PC-3 (cell line): Measurements from ENCODE around the gene KYAT1. TPM values are rescaled to one million over a fixed set of nuclear protein-coding genes. Genes with fewer than 3 reads are reported as not detected.

Source experiments
- ATAC-seq: fragments of 200-7000 bp; cut with Tn5 transposase; 2 replicates; pipeline ENCODE4 v1.9.1; 2020; ENCODE audit warnings: mild to moderate bottlenecking, moderate library complexity
- BruUV-seq: library from RNA; stranded (reverse); fragments of 400-500 nt; replicated peaks from 2 replicates; lab custom pipeline; 2021; lab: Mats Ljungman, UMichigan
- CTCF ChIA-PET: fragments of 300-600 bp; sonication (Branson Sonifier 250); formaldehyde crosslinking; loops from one replicate; lab custom pipeline; 2022; ENCODE audit warnings: antibody characterized with exemption; lab: Charles Lee
- POLR2A ChIA-PET: fragments of 300-600 bp; sonication (Branson Sonifier 250); formaldehyde crosslinking; loops from one replicate; lab custom pipeline; 2022; ENCODE audit warnings: antibody characterized with exemption; ENCODE audit not compliant: unreplicated experiment; lab: Charles Lee
- DNase-seq: peaks from one replicate; pipeline ENCODE4 v3.0.0-alpha.2; 2015
- H2AFZ ChIP-seq: fragments of 300-600 bp; sonication (generic); 2 replicates; pipeline ENCODE4 v1.6.0; 2016; ENCODE audit warnings: antibody characterized with exemption, low read length
- H3F3A ChIP-seq: fragments of 300-600 bp; sonication (generic); one replicate; pipeline ENCODE4 v1.6.0; 2017; ENCODE audit warnings: antibody characterized with exemption, low read length, control low read depth, mild to moderate bottlenecking; ENCODE audit not compliant: unreplicated experiment
- H3K27ac ChIP-seq: fragments of 300-600 bp; sonication (generic); 2 replicates; pipeline ENCODE4 v1.5.1; 2016; ENCODE audit warnings: mild to moderate bottlenecking, low read length
- H3K27me3 ChIP-seq: fragments of 300-600 bp; sonication (generic); 2 replicates; pipeline ENCODE4 v1.6.1; 2016; ENCODE audit warnings: low read length, mixed read lengths
- H3K36me3 ChIP-seq: fragments of 300-600 bp; sonication (generic); 2 replicates; pipeline ENCODE4 v1.6.1; 2016; ENCODE audit warnings: low read depth, mixed run types, low read length, mixed read lengths
- H3K4me1 ChIP-seq: fragments of 300-600 bp; sonication (generic); 2 replicates; pipeline ENCODE4 v1.5.1; 2016; ENCODE audit warnings: low read length; ENCODE audit not compliant: insufficient read depth
- H3K4me2 ChIP-seq: fragments of 300-600 bp; sonication (generic); 2 replicates; pipeline ENCODE4 v1.6.0; 2016; ENCODE audit warnings: low read length
- H3K4me3 ChIP-seq: fragments of 300-600 bp; sonication (generic); 2 replicates; pipeline ENCODE4 v1.5.1; 2016; ENCODE audit warnings: mild to moderate bottlenecking, low read length, mixed read lengths
- H3K79me2 ChIP-seq: fragments of 300-600 bp; sonication (generic); 2 replicates; pipeline ENCODE4 v1.6.1; 2017; ENCODE audit warnings: low read length, mixed read lengths
- H3K9ac ChIP-seq: fragments of 300-600 bp; sonication (generic); 2 replicates; pipeline ENCODE4 v1.6.0; 2016; ENCODE audit warnings: mild to moderate bottlenecking, low read length
- H3K9me2 ChIP-seq: fragments of 300-600 bp; sonication (generic); replicated peaks from 2 replicates; pipeline ENCODE4 v1.6.1; 2016; ENCODE audit warnings: mixed run types, low read length, mixed read lengths
- H3K9me3 ChIP-seq: fragments of 300-600 bp; sonication (generic); 2 replicates; pipeline ENCODE4 v1.6.1; 2016; ENCODE audit warnings: low read length, mixed read lengths
- H4K20me1 ChIP-seq: fragments of 300-600 bp; sonication (generic); 2 replicates; pipeline ENCODE4 v1.6.1; 2016; ENCODE audit warnings: low read length, mixed read lengths
- CTCF ChIP-seq: fragments of 300-600 bp; sonication (generic); conservative IDR thresholded peaks from 2 replicates; pipeline ENCODE4 v1.5.1; 2017; ENCODE audit warnings: antibody characterized with exemption, low read depth, mild to moderate bottlenecking, low read length
- EZH2 ChIP-seq: fragments of 300-600 bp; sonication (generic); IDR thresholded peaks from one replicate; pipeline ENCODE4 v1.6.1; 2017; ENCODE audit warnings: antibody characterized with exemption, mild to moderate bottlenecking, low read length; ENCODE audit not compliant: unreplicated experiment
- EZH2phosphoT487 ChIP-seq: fragments of 300-600 bp; sonication (generic); IDR thresholded peaks from 2 replicates; pipeline ENCODE4 v1.6.1; 2018; ENCODE audit warnings: mild to moderate bottlenecking, antibody characterized with exemption, low read length, borderline replicate concordance
- intact Hi-C: fragments of 100-400 bp; cut with micrococcal nuclease; formaldehyde crosslinking; loops from 2 replicates; pipeline ENCODE4 v1.9.0; 2023
- total RNA-seq: library from RNA; depleted of rRNA; stranded (reverse); fragments of >200 nt; gene quantifications from 2 replicates; pipeline ENCODE4 v1.2.3, GENCODE V29; 2014

KYAT1 gene
- total RNA-seq, 1 experiment from 2014 or later = 7.4 TPM

- POLR2A ChIA-PET = no interaction called here
- ATAC-seq (no peak), DNase-seq (no peak)
- no peaks in the 10 kb centered on the region for H3K9me2 ChIP-seq
- H3K4me3 ChIP-seq = no peak overlapping the region
- peaks cover 17% of the 10 kb centered on the region for H3K79me2 ChIP-seq
- H3K27me3 ChIP-seq = no peaks in the 10 kb centered on the region
- CTCF ChIA-PET = interaction anchor here (0.6 kb wide), 1 partner anchor 26 kb away, joined by 3 read pairs; no protein-coding TSS in a partner anchor
- no peak overlapping the region for H3K4me2 ChIP-seq
- no TSS peak for BruUV-seq
- no peak overlapping the region for H3K9ac ChIP-seq
- H3K4me1 ChIP-seq = peaks cover 6% of the 10 kb centered on the region; the same call in 1 of the 2 replicates
- intact Hi-C loops = no loop called here
- no peaks in the 10 kb centered on the region; the same call in 1 of the 2 replicates for H3K36me3 ChIP-seq
- no peaks in the 10 kb centered on the region for H4K20me1 ChIP-seq
- H3K27ac ChIP-seq = no peak overlapping the region
- TF ChIP-seq EZH2phosphoT487 (no peak), CTCF (no peak), EZH2 (no peak)
- H2AFZ ChIP-seq = no peak overlapping the region
- no peaks in the 10 kb centered on the region for H3F3A ChIP-seq
- H3K9me3 ChIP-seq = no peaks in the 10 kb centered on the region
These were observed 89.6 kb downstream of the KYAT1 start for GRCh38 chr9:128792134-128792533.

- no TSS peak for BruUV-seq
- Histone ChIP-seq H3K4me1 (peaks cover 11% of the 10 kb centered on the region), H3K36me3 (no peaks in the 10 kb centered on the region; the same call in 1 of the 2 replicates), H3K9me3 (no peaks in the 10 kb centered on the region), H3K9me2 (no peaks in the 10 kb centered on the region), H3K27ac (no peak overlapping the region), H3K4me3 (no peak overlapping the region), H3K4me2 (no peak overlapping the region), H3K27me3 (no peaks in the 10 kb centered on the region), H3K79me2 (peaks cover 18% of the 10 kb centered on the region), H3F3A (no peaks in the 10 kb centered on the region), H3K9ac (no peak overlapping the region), H4K20me1 (no peaks in the 10 kb centered on the region), H2AFZ (no peak overlapping the region)
- CTCF ChIA-PET = no interaction called here
- DNase-seq = no peak
- POLR2A ChIA-PET = no interaction called here
- intact Hi-C loops = no loop called here
- no peak for TF ChIP-seq EZH2phosphoT487
- ATAC-seq = no peak
These were observed 91.2 kb downstream of the KYAT1 start for GRCh38 chr9:128790536-128790935.

GRCh38 chr9:128788445-128788844 lies 93.3 kb downstream of the KYAT1 start:
- no peaks in the 10 kb centered on the region for H3K9me3 ChIP-seq
- ChIA-PET CTCF (interaction anchor here (0.6 to 1.1 kb wide), 3 partner anchors 30 to 99 kb away, joined by 5 to 7 read pairs (median 5); partner anchors contain the start of gene ENDOG), POLR2A (no interaction called here)
- H3K4me3 ChIP-seq = peak overlapping the region; percentile 98; the same call in 1 of the 2 replicates
- no peaks in the 10 kb centered on the region for H3F3A ChIP-seq
- no peaks in the 10 kb centered on the region; the same call in 1 of the 2 replicates for H3K36me3 ChIP-seq
- H3K4me2 ChIP-seq = peak overlapping the region; percentile 88
- no peak overlapping the region for H3K27ac ChIP-seq
- no peaks in the 10 kb centered on the region for H3K27me3 ChIP-seq
- peaks cover 11% of the 10 kb centered on the region for H3K4me1 ChIP-seq
- H2AFZ ChIP-seq = no peak overlapping the region
- DNase-seq (no peak), ATAC-seq (no peak)
- H3K9me2 ChIP-seq = no peaks in the 10 kb centered on the region
- H3K79me2 ChIP-seq = peaks cover 18% of the 10 kb centered on the region
- no TSS peak for BruUV-seq
- no peaks in the 10 kb centered on the region for H4K20me1 ChIP-seq
- H3K9ac ChIP-seq = no peak overlapping the region
- intact Hi-C loops = no loop called here
- TF ChIP-seq CTCF = no peak
- no peak for TF ChIP-seq EZH2
- TF ChIP-seq EZH2phosphoT487 = no peak
